ENCODE data around the gene VIPR2.
"Not testable (repeated sequence)": the region's sequence is repeated elsewhere in the genome, so short reads cannot be mapped to it uniquely, and the experiment has no call there.

Gene VIPR2

DNA sequence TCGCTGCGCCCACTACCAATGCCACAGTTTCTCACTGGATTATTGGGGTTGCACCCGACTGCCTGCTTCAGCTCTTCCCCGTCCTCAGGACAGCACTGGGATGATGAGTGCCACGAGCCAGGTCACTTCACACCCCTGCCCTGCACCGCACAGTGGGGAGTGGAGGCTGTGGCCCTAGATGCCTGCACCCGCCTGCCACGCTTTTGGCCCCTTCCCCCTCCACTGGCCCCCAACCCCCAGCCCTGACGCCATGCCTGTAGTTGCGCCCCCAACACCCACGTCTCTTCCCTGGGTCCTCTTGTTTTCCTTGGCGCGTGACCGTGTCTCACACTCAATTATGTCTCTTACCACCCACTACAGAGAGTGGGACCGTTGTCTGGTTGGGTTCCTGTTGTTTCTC, 134.3 kb downstream of the VIPR2 start:
- TF ChIP-seq, protein P1, sequence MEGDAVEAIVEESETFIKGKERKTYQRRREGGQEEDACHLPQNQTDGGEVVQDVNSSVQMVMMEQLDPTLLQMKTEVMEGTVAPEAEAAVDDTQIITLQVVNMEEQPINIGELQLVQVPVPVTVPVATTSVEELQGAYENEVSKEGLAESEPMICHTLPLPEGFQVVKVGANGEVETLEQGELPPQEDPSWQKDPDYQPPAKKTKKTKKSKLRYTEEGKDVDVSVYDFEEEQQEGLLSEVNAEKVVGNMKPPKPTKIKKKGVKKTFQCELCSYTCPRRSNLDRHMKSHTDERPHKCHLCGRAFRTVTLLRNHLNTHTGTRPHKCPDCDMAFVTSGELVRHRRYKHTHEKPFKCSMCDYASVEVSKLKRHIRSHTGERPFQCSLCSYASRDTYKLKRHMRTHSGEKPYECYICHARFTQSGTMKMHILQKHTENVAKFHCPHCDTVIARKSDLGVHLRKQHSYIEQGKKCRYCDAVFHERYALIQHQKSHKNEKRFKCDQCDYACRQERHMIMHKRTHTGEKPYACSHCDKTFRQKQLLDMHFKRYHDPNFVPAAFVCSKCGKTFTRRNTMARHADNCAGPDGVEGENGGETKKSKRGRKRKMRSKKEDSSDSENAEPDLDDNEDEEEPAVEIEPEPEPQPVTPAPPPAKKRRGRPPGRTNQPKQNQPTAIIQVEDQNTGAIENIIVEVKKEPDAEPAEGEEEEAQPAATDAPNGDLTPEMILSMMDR (IDR thresholded peaks at IDR 0.05): no peak
- H3K27ac ChIP-seq: peak overlapping the region in 1 of 2 donors; percentile 95
- H3K4me3 ChIP-seq: no peak overlapping the region
- no peak for DNase-seq (ENCODE audit: low spot score)

- no peak for DNase-seq (ENCODE audit: low spot score)
- TF ChIP-seq, protein P1 (IDR thresholded peaks at IDR 0.05): no peak
- no peak overlapping the region for H3K4me3 ChIP-seq
- no peak overlapping the region for H3K27ac ChIP-seq
Observed at GRCh38 chr7:159009951-159010350, 134.7 kb downstream of the VIPR2 start.

DNA sequence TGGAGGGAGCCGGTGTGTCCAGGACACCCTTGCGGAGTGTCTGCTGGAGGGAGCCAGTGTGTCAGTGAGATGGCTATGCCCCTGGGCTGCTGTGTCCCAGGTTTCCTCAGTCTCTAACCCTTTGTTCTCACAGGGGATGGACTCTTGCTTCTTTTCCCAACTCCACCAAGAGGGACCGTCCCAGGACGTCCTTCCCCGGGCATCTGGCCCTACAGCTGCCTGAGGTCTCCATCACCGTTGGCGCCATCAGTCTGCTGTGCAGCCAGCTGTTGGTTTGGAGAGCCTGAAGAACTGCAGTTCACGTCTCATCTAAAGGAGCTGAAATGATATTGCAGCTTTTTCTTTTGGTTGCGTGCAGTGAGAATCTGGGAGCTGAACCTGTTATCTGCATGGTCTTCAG, 136.2 kb downstream of the VIPR2 start:
- Histone ChIP-seq H3K4me3 (no peak overlapping the region), H3K27ac (no peak overlapping the region)
- TF ChIP-seq, protein P1 (IDR thresholded peaks at IDR 0.05): no peak
- no peak for DNase-seq (ENCODE audit: low spot score)

DNA sequence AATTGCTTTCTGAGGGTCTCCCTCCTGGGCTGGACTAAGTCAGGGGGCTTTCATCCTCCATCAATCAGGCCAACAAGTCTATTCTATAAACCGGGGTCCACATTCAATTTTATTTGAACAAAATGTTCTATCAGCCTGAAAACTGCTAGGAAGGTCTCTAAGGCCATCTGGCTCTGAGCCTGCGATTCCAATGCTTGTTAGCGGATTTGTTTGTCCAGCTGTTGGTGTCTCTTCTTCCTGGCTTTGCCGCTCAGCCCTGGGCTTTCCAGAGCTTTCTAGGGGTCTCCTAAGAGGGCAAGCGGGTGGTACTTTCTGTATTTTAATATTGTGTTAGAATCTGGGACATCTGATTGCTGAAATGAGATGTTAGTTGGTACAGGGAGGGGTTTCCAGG, 136.7 kb downstream of the VIPR2 start:
- no peak for DNase-seq (ENCODE audit: low spot score)
- H3K27ac ChIP-seq: no peak overlapping the region

GRCh38 chr7:159007364-159007995, 137.2 kb downstream of the VIPR2 start:
- DNase-seq (ENCODE audit: low spot score): no peak
- no peak overlapping the region for H3K27ac ChIP-seq

More for the DNA sequence above, 136.7 kb downstream of the VIPR2 start:
- TF ChIP-seq, protein P1 (IDR thresholded peaks at IDR 0.05): no peak
- H3K4me3 ChIP-seq: no peak overlapping the region

DNA sequence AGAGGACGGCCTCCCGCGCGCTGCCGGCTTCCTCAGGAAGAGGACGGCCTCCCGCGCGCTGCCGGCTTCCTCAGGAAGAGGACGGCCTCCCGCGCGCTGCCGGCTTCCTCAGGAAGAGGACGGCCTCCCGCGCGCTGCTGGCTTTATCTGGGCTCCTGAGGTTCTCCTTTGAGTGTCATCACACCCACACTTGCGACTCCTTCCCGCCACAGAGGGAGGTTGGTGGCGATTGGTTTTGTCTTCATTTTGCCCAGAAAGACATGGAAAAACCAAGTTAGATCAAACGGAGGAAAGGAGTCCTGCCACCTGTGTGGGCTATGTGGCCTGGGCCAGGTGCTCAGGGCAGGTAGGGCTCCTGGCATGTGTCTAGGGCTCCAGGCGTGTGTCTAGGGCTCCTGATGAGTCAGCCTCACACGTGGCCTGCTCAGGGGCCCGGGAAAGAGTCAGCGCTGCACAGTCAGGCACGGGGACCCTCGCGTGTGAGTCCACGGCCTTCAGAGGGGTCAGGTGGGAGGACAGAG, 138.0 kb downstream of the VIPR2 start:
- H3K27ac ChIP-seq: no peak overlapping the region
- TF ChIP-seq, protein P1 (IDR thresholded peaks at IDR 0.05): no peak
- no peak for DNase-seq (ENCODE audit: low spot score)

More at GRCh38 chr7:159007364-159007995, 137.2 kb downstream of the VIPR2 start:
- TF ChIP-seq, protein P1 (IDR thresholded peaks at IDR 0.05): no peak
- no peak overlapping the region for H3K4me3 ChIP-seq

DNA sequence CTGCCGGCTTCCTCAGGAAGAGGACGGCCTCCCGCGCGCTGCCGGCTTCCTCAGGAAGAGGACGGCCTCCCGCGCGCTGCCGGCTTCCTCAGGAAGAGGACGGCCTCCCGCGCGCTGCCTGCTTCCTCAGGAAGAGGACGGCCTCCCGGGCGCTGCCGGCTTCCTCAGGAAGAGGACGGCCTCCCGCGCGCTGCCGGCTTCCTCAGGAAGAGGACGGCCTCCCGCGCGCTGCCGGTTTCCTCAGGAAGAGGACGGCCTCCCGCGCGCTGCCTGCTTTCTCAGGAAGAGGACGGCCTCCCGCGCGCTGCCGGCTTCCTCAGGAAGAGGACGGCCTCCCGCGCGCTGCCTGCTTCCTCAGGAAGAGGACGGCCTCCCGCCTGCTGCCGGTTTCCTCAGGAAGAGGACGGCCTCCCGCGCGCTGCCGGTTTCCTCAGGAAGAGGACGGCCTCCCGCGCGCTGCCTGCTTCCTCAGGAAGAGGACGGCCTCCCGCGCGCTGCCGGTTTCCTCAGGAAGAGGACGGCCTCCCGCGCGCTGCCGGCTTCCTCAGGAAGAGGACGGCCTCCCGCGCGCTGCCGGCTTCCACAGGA, 138.6 kb downstream of the VIPR2 start:
- not testable (repeated sequence) for H3K27ac ChIP-seq; H3K4me3 ChIP-seq; DNase-seq (ENCODE audit: low spot score)

More for the DNA sequence above, 138.0 kb downstream of the VIPR2 start:
- no peak overlapping the region for H3K4me3 ChIP-seq

Measured in coronary artery (tissue), 2 donors.